ENCODE results near the gene JAKMIP1. TPM values are rescaled to one million over a fixed set of nuclear protein-coding genes. Genes with fewer than 3 reads are reported as not detected.

Gene JAKMIP1
- total and polyA plus RNA-seq, 4 donors = 0.08 to 0.50 (median 0.22) TPM

DNA sequence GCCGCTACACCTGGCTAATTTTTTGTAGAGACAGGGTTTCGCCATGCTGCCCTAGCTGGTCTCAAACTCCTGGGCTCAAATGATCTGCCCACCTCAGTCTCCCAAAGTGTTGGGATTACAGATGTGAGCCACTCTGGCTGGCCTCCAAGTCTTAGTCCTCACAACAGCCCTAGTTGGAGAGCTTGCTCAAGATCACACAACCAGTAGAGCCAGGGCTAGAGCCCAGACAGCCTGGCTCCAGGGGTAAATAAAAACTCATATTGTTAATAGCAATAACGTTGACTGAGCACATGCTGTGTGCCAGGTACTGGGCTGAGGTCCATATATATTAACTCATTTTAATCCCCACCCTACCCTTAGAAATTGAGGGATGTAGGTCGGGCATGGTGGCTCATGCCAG lies 7.3 kb upstream of the JAKMIP1 start:
- no peaks in the 10 kb centered on the region for H3K36me3 ChIP-seq (ENCODE audit: control insufficient read depth in 1 of 2, insufficient read depth in 2 of 2, low read length in 1 of 2)
- H3K4me3 ChIP-seq (ENCODE audit: low read length in 2 of 2) = no peak overlapping the region
- intact Hi-C loops (cut with DNase I) = no loop called here
- ATAC-seq (ENCODE audit: low FRiP score) (no peak), DNase-seq (no peak)
- 68 to 69% methylated on average over 4 of the region's 4 CpGs for WGBS, 2 donors
- no peaks in the 10 kb centered on the region for H3K27me3 ChIP-seq (ENCODE audit: control insufficient read depth in 1 of 2, insufficient read depth in 2 of 2, low read length in 1 of 2)
- H3K9me3 ChIP-seq (ENCODE audit: control insufficient read depth, low read length) = no peaks in the 10 kb centered on the region
- H3K4me1 ChIP-seq (ENCODE audit: control insufficient read depth in 1 of 2, insufficient read depth in 2 of 2, low read length in 2 of 2) = no peaks in the 10 kb centered on the region
- no peak overlapping the region for H3K27ac ChIP-seq (ENCODE audit: low read depth in 1 of 2, low read length in 2 of 2)

- Histone ChIP-seq H3K4me1 (ENCODE audit: control insufficient read depth in 1 of 2, insufficient read depth in 2 of 2, low read length in 2 of 2) (no peaks in the 10 kb centered on the region), H3K27me3 (ENCODE audit: control insufficient read depth in 1 of 2, insufficient read depth in 2 of 2, low read length in 1 of 2) (no peaks in the 10 kb centered on the region), H3K4me3 (ENCODE audit: low read length in 2 of 2) (no peak overlapping the region), H3K9me3 (ENCODE audit: control insufficient read depth, low read length) (no peaks in the 10 kb centered on the region), H3K36me3 (ENCODE audit: control insufficient read depth in 1 of 2, insufficient read depth in 2 of 2, low read length in 1 of 2) (no peaks in the 10 kb centered on the region), H3K27ac (ENCODE audit: low read depth in 1 of 2, low read length in 2 of 2) (no peak overlapping the region)
- intact Hi-C loops (cut with DNase I) = no loop called here
- DNase-seq (no peak), ATAC-seq (ENCODE audit: low FRiP score) (no peak)
- 74 to 76% methylated on average over 6 of the region's 6 CpGs for WGBS, 2 donors
These were observed 6.5 kb upstream of the JAKMIP1 start for GRCh38 chr4:6206771-6207290.

GRCh38 chr4:6205973-6206372 lies 5.6 kb upstream of the JAKMIP1 start:
- no peaks in the 10 kb centered on the region for H3K27me3 ChIP-seq (ENCODE audit: control insufficient read depth in 1 of 2, insufficient read depth in 2 of 2, low read length in 1 of 2)
- H3K9me3 ChIP-seq (ENCODE audit: control insufficient read depth, low read length) = peaks cover 2% of the 10 kb centered on the region
- no peaks in the 10 kb centered on the region for H3K36me3 ChIP-seq (ENCODE audit: control insufficient read depth in 1 of 2, insufficient read depth in 2 of 2, low read length in 1 of 2)
- no peaks in the 10 kb centered on the region for H3K4me1 ChIP-seq (ENCODE audit: control insufficient read depth in 1 of 2, insufficient read depth in 2 of 2, low read length in 2 of 2)
- H3K4me3 ChIP-seq (ENCODE audit: low read length in 2 of 2) = no peak overlapping the region
- intact Hi-C loops (cut with DNase I) = no loop called here
- no peak for DNase-seq
- no peak overlapping the region for H3K27ac ChIP-seq (ENCODE audit: low read depth in 1 of 2, low read length in 2 of 2)
- 81 to 82% methylated on average over 4 of the region's 4 CpGs for WGBS, 2 donors
- ATAC-seq (ENCODE audit: low FRiP score) = no peak

GRCh38 chr4:6205567-6205931 lies 5.2 kb upstream of the JAKMIP1 start:
- no peaks in the 10 kb centered on the region for H3K36me3 ChIP-seq (ENCODE audit: control insufficient read depth in 1 of 2, insufficient read depth in 2 of 2, low read length in 1 of 2)
- WGBS, 2 donors = 49 to 57% methylated on average over 4 of the region's 4 CpGs
- no peaks in the 10 kb centered on the region for H3K27me3 ChIP-seq (ENCODE audit: control insufficient read depth in 1 of 2, insufficient read depth in 2 of 2, low read length in 1 of 2)
- intact Hi-C loops (cut with DNase I) = no loop called here
- DNase-seq = no peak
- H3K27ac ChIP-seq (ENCODE audit: low read depth in 1 of 2, low read length in 2 of 2) = no peak overlapping the region
- H3K4me3 ChIP-seq (ENCODE audit: low read length in 2 of 2) = no peak overlapping the region
- ATAC-seq (ENCODE audit: low FRiP score) = no peak
- H3K4me1 ChIP-seq (ENCODE audit: control insufficient read depth in 1 of 2, insufficient read depth in 2 of 2, low read length in 2 of 2) = no peaks in the 10 kb centered on the region
- H3K9me3 ChIP-seq (ENCODE audit: control insufficient read depth, low read length) = peaks cover 2% of the 10 kb centered on the region

DNA sequence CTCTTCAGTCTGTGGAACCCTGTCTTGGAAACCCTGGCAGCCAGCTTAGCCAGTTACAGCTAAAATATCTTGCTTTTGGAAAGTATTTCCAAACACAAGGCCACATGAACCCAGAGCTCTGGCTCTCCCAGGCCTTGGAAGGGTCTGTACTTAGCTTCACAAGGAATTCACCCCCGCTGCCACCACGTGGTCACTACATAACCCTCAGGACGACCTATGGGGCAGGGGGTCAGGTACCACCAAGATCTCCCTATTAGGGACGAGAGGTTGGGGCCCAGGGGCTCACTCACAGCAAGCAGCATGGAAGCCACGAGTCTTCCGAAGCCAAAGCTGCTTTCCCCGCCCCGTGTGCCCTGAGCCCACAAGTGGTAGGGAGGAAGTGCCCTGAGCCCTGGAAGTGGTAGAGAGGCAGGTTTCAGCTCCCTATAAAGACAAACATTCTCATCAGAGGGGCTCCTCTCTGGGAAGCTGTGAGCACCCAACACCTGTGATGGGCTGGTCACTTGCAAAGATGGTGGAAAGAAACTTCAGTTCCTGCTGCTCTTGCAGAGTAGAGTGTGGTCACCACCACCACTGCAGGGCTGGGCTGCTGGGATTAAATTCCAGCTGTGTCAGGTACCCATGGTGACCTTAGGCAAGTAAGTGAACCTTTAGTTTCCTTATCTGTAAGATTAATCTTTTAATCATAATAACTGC lies 4.7 kb upstream of the JAKMIP1 start:
- H3K36me3 ChIP-seq (ENCODE audit: control insufficient read depth in 1 of 2, insufficient read depth in 2 of 2, low read length in 1 of 2) = no peaks in the 10 kb centered on the region
- ATAC-seq (ENCODE audit: low FRiP score) (no peak), DNase-seq (no peak)
- H3K27me3 ChIP-seq (ENCODE audit: control insufficient read depth in 1 of 2, insufficient read depth in 2 of 2, low read length in 1 of 2) = no peaks in the 10 kb centered on the region
- H3K27ac ChIP-seq (ENCODE audit: low read depth in 1 of 2, low read length in 2 of 2) = no peak overlapping the region
- no peak overlapping the region for H3K4me3 ChIP-seq (ENCODE audit: low read length in 2 of 2)
- peaks cover 2% of the 10 kb centered on the region for H3K9me3 ChIP-seq (ENCODE audit: control insufficient read depth, low read length)
- intact Hi-C loops (cut with DNase I) = no loop called here
- 60 to 67% methylated on average over 8 of the region's 8 CpGs for WGBS, 2 donors
- H3K4me1 ChIP-seq (ENCODE audit: control insufficient read depth in 1 of 2, insufficient read depth in 2 of 2, low read length in 2 of 2) = no peaks in the 10 kb centered on the region

- ATAC-seq (ENCODE audit: low FRiP score) = no peak
- WGBS, 2 donors = 84 to 86% methylated on average over 3 of the region's 3 CpGs
These were observed 3.7 kb upstream of the JAKMIP1 start for GRCh38 chr4:6204098-6204497.

GRCh38 chr4:6201580-6202091 lies 1.3 kb upstream of the JAKMIP1 start:
- WGBS, 2 donors = 77 to 81% methylated on average over 7 of the region's 7 CpGs
- Histone ChIP-seq H3K36me3 (ENCODE audit: control insufficient read depth in 1 of 2, insufficient read depth in 2 of 2, low read length in 1 of 2) (no peaks in the 10 kb centered on the region), H3K27ac (ENCODE audit: low read depth in 1 of 2, low read length in 2 of 2) (no peak overlapping the region), H3K4me1 (ENCODE audit: control insufficient read depth in 1 of 2, insufficient read depth in 2 of 2, low read length in 2 of 2) (no peaks in the 10 kb centered on the region), H3K4me3 (ENCODE audit: low read length in 2 of 2) (no peak overlapping the region), H3K27me3 (ENCODE audit: control insufficient read depth in 1 of 2, insufficient read depth in 2 of 2, low read length in 1 of 2) (no peaks in the 10 kb centered on the region), H3K9me3 (ENCODE audit: control insufficient read depth, low read length) (peaks cover 2% of the 10 kb centered on the region)
- intact Hi-C loops (cut with DNase I) = no loop called here
- ATAC-seq (ENCODE audit: low FRiP score) (no peak), DNase-seq (no peak)

More at GRCh38 chr4:6204098-6204497, 3.7 kb upstream of the JAKMIP1 start:
- intact Hi-C loops (cut with DNase I) = no loop called here
- Histone ChIP-seq H3K36me3 (ENCODE audit: control insufficient read depth in 1 of 2, insufficient read depth in 2 of 2, low read length in 1 of 2) (no peaks in the 10 kb centered on the region), H3K27me3 (ENCODE audit: control insufficient read depth in 1 of 2, insufficient read depth in 2 of 2, low read length in 1 of 2) (no peaks in the 10 kb centered on the region), H3K4me1 (ENCODE audit: control insufficient read depth in 1 of 2, insufficient read depth in 2 of 2, low read length in 2 of 2) (no peaks in the 10 kb centered on the region), H3K4me3 (ENCODE audit: low read length in 2 of 2) (no peak overlapping the region), H3K9me3 (ENCODE audit: control insufficient read depth, low read length) (peaks cover 2% of the 10 kb centered on the region), H3K27ac (ENCODE audit: low read depth in 1 of 2, low read length in 2 of 2) (no peak overlapping the region)
- no peak for DNase-seq

DNA sequence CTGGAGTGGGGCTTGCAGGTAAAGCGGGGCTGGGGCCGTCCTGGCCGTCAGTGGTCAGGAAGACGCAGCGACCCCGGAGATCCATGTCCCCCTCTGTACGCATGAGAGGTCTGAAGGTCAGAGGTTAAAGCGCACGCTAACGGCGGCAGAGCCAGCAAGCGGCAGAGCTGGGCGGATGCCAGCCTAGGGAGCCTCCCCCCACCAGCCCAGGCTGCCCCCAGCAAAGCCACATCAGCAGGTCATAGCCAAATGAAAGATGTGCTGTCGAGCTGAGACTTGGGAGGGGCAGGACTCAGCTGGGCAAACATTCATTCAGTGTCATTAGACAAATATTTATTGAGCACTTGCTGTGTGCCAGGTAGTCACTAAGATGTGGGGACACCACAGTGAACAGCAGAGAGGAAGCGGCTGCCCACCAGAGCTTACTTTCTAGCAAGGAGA lies 593 bp upstream of the JAKMIP1 start:
- no peak for ATAC-seq (ENCODE audit: low FRiP score)
- Histone ChIP-seq H3K36me3 (ENCODE audit: control insufficient read depth in 1 of 2, insufficient read depth in 2 of 2, low read length in 1 of 2) (no peaks in the 10 kb centered on the region), H3K27ac (ENCODE audit: low read depth in 1 of 2, low read length in 2 of 2) (no peak overlapping the region), H3K27me3 (ENCODE audit: control insufficient read depth in 1 of 2, insufficient read depth in 2 of 2, low read length in 1 of 2) (no peaks in the 10 kb centered on the region), H3K4me1 (ENCODE audit: control insufficient read depth in 1 of 2, insufficient read depth in 2 of 2, low read length in 2 of 2) (no peaks in the 10 kb centered on the region), H3K9me3 (ENCODE audit: control insufficient read depth, low read length) (peaks cover 2% of the 10 kb centered on the region), H3K4me3 (ENCODE audit: low read length in 2 of 2) (no peak overlapping the region)
- intact Hi-C loops (cut with DNase I) = no loop called here
- WGBS, 2 donors = 9 to 12% methylated on average over 15 of the region's 15 CpGs
- DNase-seq = no peak

- ATAC-seq (ENCODE audit: low FRiP score) (no peak), DNase-seq (no peak)
- peaks cover 2% of the 10 kb centered on the region for H3K9me3 ChIP-seq (ENCODE audit: control insufficient read depth, low read length)
- intact Hi-C loops (cut with DNase I) = no loop called here
- no peak overlapping the region for H3K27ac ChIP-seq (ENCODE audit: low read depth in 1 of 2, low read length in 2 of 2)
- no peaks in the 10 kb centered on the region for H3K36me3 ChIP-seq (ENCODE audit: control insufficient read depth in 1 of 2, insufficient read depth in 2 of 2, low read length in 1 of 2)
- H3K4me3 ChIP-seq (ENCODE audit: low read length in 2 of 2) = no peak overlapping the region
- no peaks in the 10 kb centered on the region for H3K4me1 ChIP-seq (ENCODE audit: control insufficient read depth in 1 of 2, insufficient read depth in 2 of 2, low read length in 2 of 2)
- no peaks in the 10 kb centered on the region for H3K27me3 ChIP-seq (ENCODE audit: control insufficient read depth in 1 of 2, insufficient read depth in 2 of 2, low read length in 1 of 2)
- WGBS, 2 donors = 0 to 1% methylated on average over 27 to 55 of the region's 55 CpGs
These were observed 877 bp downstream of the JAKMIP1 start for GRCh38 chr4:6199422-6199921.

Measured in aorta (tissue), 5 donors.